Astrocyte (in vitro differentiated cells and primary cell): Measurements from ENCODE around the gene EMP1. TPM values are rescaled to one million over a fixed set of nuclear protein-coding genes. Genes with fewer than 3 reads are reported as not detected.

Experiments used
- DNase-seq: peaks from one replicate; pipeline ENCODE4 v3.0.0-alpha.2; 2010; ENCODE audit warnings: low read depth
- FAIRE-seq: peaks from 2 replicates; lab custom pipeline; 2011; peaks lifted over from hg19 to GRCh38; lab: Jason Lieb, UNC
- H2AFZ ChIP-seq: 2 replicates; pipeline ENCODE4 v1.6.0; 2012; ENCODE audit warnings: low read depth, low read length, inconsistent platforms
- H3K27ac ChIP-seq: 2 replicates; pipeline ENCODE4 v1.5.1; 2011; ENCODE audit warnings: low read depth, low read length, inconsistent platforms
- H3K27me3 ChIP-seq: 2 replicates; pipeline ENCODE4 v1.6.0; 2011; ENCODE audit warnings: low read length, inconsistent platforms; ENCODE audit not compliant: insufficient read depth
- H3K36me3 ChIP-seq: 2 replicates; pipeline ENCODE4 v1.5.1; 2011; ENCODE audit warnings: low read length, inconsistent platforms; ENCODE audit not compliant: insufficient read depth
- H3K4me1 ChIP-seq: 2 replicates; pipeline ENCODE4 v1.5.1; 2011; ENCODE audit warnings: low read length, inconsistent platforms; ENCODE audit not compliant: insufficient read depth
- H3K4me2 ChIP-seq: 2 replicates; pipeline ENCODE4 v1.6.0; 2012; ENCODE audit warnings: low read length, inconsistent platforms
- H3K4me3 ChIP-seq: 2 replicates; pipeline ENCODE4 v1.5.1; 2011; ENCODE audit warnings: low read depth, mild to moderate bottlenecking, low read length, inconsistent platforms; ENCODE audit not compliant: insufficient read depth
- H3K79me2 ChIP-seq: 2 replicates; pipeline ENCODE4 v1.6.0; 2012; ENCODE audit warnings: mild to moderate bottlenecking, low read length, inconsistent platforms; ENCODE audit not compliant: insufficient read depth
- H3K9ac ChIP-seq: 2 replicates; pipeline ENCODE4 v1.6.0; 2012; ENCODE audit warnings: mild to moderate bottlenecking, low read length, inconsistent platforms
- H3K9me3 ChIP-seq: 2 replicates; pipeline ENCODE4 v1.5.1; 2012; ENCODE audit warnings: low read depth, mild to moderate bottlenecking, low read length, inconsistent platforms; ENCODE audit not compliant: insufficient read depth
- H4K20me1 ChIP-seq: 2 replicates; pipeline ENCODE4 v1.6.0; 2012; ENCODE audit warnings: low read length, inconsistent platforms; ENCODE audit not compliant: insufficient read depth
- H3K27ac Mint-ChIP-seq: one replicate; pipeline ENCODE4 v1.8.0; 2021; ENCODE audit warnings: mild to moderate bottlenecking, mixed read lengths; ENCODE audit not compliant: unreplicated experiment
- H3K27me3 Mint-ChIP-seq: one replicate; pipeline ENCODE4 v1.8.0; 2021; ENCODE audit warnings: low read depth, mixed read lengths; ENCODE audit not compliant: unreplicated experiment
- H3K36me3 Mint-ChIP-seq: one replicate; pipeline ENCODE4 v1.8.0; 2021; ENCODE audit warnings: low read depth, mixed read lengths; ENCODE audit not compliant: unreplicated experiment
- H3K4me1 Mint-ChIP-seq: one replicate; pipeline ENCODE4 v1.8.0; 2021; ENCODE audit warnings: low read depth, mixed read lengths; ENCODE audit not compliant: unreplicated experiment
- H3K4me3 Mint-ChIP-seq: one replicate; pipeline ENCODE4 v1.8.0; 2021; ENCODE audit warnings: mild to moderate bottlenecking, moderate library complexity, mixed read lengths; ENCODE audit not compliant: unreplicated experiment
- H3K9me3 Mint-ChIP-seq: one replicate; pipeline ENCODE4 v1.8.0; 2021; ENCODE audit warnings: mild to moderate bottlenecking, mixed read lengths; ENCODE audit not compliant: unreplicated experiment
- EZH2 ChIP-seq: IDR thresholded peaks from 2 replicates; pipeline ENCODE4 v1.6.1; 2012; ENCODE audit warnings: mild to moderate bottlenecking, low read length, inconsistent platforms; ENCODE audit not compliant: insufficient read depth
- total RNA-seq: library from RNA; stranded (reverse); gene quantifications from 2 replicates; pipeline ENCODE4 v1.2.1, GENCODE V29; 2021
- TF ChIP-seq, protein P1 (sequence below): IDR thresholded peaks from 2 replicates; pipeline ENCODE4 v1.5.1; 2011; ENCODE audit warnings: low read depth, mild to moderate bottlenecking, inconsistent platforms, low read length, moderate library complexity; ENCODE audit not compliant: insufficient read depth

Gene EMP1
- total RNA-seq, 1 donor from 2014 or later: 71.7 TPM

DNA sequence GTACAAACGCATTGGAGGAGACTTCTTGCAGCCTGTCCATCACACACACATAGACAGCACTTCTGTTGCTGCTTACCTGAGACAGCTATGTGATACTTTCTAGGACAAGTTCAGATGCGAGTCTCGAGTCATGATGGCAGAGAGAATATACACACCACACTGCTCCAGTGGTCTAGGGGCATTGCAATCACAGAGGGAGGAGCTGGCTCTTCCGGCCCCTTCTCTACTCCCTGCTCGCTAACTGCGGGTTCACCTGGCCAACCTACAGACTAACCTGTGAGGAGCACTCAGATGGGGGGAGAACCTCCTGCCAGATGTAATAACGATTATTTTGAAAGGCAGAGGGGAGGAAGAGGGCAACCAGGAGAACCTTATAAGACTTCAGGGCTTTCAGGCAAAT, 30.7 kb downstream of the EMP1 start:
- no peak overlapping the region for H3K9ac ChIP-seq
- Mint-ChIP-seq H3K27ac (no peak overlapping the region), H3K4me3 (no peak overlapping the region), H3K36me3 (peaks cover 2% of the 10 kb centered on the region), H3K9me3 (peaks cover 7% of the 10 kb centered on the region), H3K27me3 (peaks cover 2% of the 10 kb centered on the region), H3K4me1 (peaks cover 2% of the 10 kb centered on the region)
- FAIRE-seq (no peak), DNase-seq (no peak)
- no peak overlapping the region for H3K4me2 ChIP-seq
- TF ChIP-seq EZH2: no peak
- TF ChIP-seq, protein P1, sequence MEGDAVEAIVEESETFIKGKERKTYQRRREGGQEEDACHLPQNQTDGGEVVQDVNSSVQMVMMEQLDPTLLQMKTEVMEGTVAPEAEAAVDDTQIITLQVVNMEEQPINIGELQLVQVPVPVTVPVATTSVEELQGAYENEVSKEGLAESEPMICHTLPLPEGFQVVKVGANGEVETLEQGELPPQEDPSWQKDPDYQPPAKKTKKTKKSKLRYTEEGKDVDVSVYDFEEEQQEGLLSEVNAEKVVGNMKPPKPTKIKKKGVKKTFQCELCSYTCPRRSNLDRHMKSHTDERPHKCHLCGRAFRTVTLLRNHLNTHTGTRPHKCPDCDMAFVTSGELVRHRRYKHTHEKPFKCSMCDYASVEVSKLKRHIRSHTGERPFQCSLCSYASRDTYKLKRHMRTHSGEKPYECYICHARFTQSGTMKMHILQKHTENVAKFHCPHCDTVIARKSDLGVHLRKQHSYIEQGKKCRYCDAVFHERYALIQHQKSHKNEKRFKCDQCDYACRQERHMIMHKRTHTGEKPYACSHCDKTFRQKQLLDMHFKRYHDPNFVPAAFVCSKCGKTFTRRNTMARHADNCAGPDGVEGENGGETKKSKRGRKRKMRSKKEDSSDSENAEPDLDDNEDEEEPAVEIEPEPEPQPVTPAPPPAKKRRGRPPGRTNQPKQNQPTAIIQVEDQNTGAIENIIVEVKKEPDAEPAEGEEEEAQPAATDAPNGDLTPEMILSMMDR: no peak
- no peak overlapping the region for H2AFZ ChIP-seq
- H3K27ac ChIP-seq: no peak overlapping the region
- no peaks in the 10 kb centered on the region for H3K79me2 ChIP-seq
- no peaks in the 10 kb centered on the region for H3K9me3 ChIP-seq
- H3K27me3 ChIP-seq: no peaks in the 10 kb centered on the region
- H4K20me1 ChIP-seq: no peaks in the 10 kb centered on the region
- peaks cover 14% of the 10 kb centered on the region for H3K4me1 ChIP-seq
- H3K4me3 ChIP-seq: no peak overlapping the region
- no peaks in the 10 kb centered on the region for H3K36me3 ChIP-seq

DNA sequence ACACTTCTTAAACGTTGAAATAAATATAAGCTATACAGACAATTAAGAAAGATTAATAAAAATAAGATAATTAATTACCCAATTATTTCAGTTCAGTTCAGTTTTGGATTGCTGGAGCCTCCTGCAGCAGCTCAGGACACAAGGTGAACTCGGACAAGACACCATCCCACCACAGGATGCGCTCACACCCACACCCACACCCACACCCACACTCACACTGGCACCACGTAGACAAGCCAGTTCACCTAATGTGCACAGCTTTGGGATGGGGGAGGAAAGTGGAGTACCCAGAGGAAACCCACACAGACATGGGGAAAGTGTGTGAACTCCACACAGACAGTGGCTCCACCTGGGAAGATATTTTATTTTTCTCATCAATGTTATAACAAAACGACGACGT, 32.1 kb downstream of the EMP1 start:
- Histone ChIP-seq H3K9ac (no peak overlapping the region), H3K4me3 (no peak overlapping the region), H3K79me2 (no peaks in the 10 kb centered on the region), H3K4me2 (no peak overlapping the region), H3K36me3 (no peaks in the 10 kb centered on the region), H3K27me3 (no peaks in the 10 kb centered on the region), H3K9me3 (no peaks in the 10 kb centered on the region), H4K20me1 (no peaks in the 10 kb centered on the region), H3K27ac (no peak overlapping the region), H2AFZ (no peak overlapping the region), H3K4me1 (peaks cover 7% of the 10 kb centered on the region)
- TF ChIP-seq, protein P1: no peak
- no peak for TF ChIP-seq EZH2
- Mint-ChIP-seq H3K4me1 (no peaks in the 10 kb centered on the region), H3K4me3 (no peak overlapping the region), H3K36me3 (no peaks in the 10 kb centered on the region), H3K9me3 (peaks cover 14% of the 10 kb centered on the region), H3K27ac (no peak overlapping the region), H3K27me3 (peaks cover 2% of the 10 kb centered on the region)
- DNase-seq: no peak
- FAIRE-seq: no peak

DNA sequence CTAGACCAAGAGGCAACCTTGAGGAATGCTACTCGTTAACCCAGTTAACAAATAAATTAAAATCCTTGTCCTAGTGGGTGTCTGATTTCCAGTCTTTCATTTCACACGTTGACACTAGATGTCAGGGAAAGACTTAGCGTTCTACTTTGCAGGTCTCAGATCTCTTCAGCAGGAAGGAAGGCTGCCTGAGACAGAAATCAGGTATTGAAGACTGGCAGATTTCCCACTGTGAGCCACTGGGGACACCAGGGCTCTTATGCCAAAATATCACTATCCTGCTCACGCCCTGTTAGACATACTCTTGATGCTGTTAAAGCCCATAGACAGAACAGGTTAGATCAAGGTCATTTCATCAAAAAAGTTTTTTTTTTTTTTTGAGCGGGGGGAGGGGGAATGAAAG, 33.0 kb downstream of the EMP1 start:
- H3K9me3 Mint-ChIP-seq: peaks cover 14% of the 10 kb centered on the region
- Histone ChIP-seq H3K4me1 (no peaks in the 10 kb centered on the region), H4K20me1 (no peaks in the 10 kb centered on the region), H3K27me3 (no peaks in the 10 kb centered on the region), H3K79me2 (no peaks in the 10 kb centered on the region), H3K27ac (no peak overlapping the region), H3K9ac (no peak overlapping the region), H3K36me3 (no peaks in the 10 kb centered on the region), H3K4me3 (no peak overlapping the region), H2AFZ (no peak overlapping the region), H3K9me3 (no peaks in the 10 kb centered on the region), H3K4me2 (no peak overlapping the region)
- no peak overlapping the region for H3K4me3 Mint-ChIP-seq
- FAIRE-seq: no peak
- H3K27ac Mint-ChIP-seq: no peak overlapping the region
- H3K4me1 Mint-ChIP-seq: no peaks in the 10 kb centered on the region
- no peak for DNase-seq
- no peak for TF ChIP-seq EZH2
- TF ChIP-seq, protein P1: no peak
- no peaks in the 10 kb centered on the region for H3K36me3 Mint-ChIP-seq
- peaks cover 2% of the 10 kb centered on the region for H3K27me3 Mint-ChIP-seq
